HG02798 (cell line): ENCODE measurements around the gene LAMB2.

Source experiments
- ATAC-seq: cut with Tn5 transposase; IDR thresholded peaks from one replicate; pipeline ENCODE4 v1.9.1; 2021; ENCODE audit warnings: mild to moderate bottlenecking; ENCODE audit not compliant: unreplicated experiment, poor library complexity

LAMB2 gene

DNA sequence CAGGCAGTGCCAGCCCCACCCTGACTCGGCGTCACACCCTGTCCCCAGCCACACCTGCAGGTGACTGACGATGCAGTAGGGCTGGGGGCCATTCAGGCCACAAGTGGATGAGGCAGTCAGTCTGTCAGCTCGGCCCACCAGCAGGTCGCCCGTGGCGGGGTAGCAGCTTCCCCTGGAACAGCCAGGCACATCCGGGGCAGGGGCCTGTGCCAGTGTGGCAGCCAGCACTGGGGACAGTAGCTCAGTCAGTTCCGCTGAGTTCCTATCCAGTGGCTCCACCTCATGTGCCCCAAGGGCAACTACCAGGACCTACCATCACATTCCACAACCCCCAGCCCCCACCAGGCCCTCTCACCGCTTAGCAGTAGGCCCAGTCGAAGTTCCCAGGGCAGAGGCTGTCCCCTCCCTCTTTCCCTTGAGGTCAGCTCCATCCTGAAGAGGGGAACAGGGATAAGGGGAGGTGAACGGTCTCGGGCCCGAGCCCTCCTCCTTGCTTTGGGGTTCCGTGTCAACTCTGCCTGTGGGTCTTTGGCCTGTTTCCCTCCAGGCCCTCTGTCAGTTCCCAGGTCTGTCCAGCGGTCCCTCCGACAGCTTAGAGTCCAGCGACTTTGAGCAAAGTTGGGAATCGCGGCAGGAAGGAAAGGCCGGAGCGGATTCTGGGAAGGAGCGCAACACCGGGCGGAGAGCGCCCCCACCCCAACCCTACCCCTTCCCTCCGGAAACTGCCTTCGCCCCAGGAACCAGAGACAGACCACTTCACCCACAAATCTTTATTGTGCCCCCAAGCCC, at the start of gene LAMB2:
TSS of gene LAMB2 (minus strand) at position 614 of the 789 bp plus-strand sequence. CDS start at position 431, 183 bp downstream.
- no peak for ATAC-seq

DNA sequence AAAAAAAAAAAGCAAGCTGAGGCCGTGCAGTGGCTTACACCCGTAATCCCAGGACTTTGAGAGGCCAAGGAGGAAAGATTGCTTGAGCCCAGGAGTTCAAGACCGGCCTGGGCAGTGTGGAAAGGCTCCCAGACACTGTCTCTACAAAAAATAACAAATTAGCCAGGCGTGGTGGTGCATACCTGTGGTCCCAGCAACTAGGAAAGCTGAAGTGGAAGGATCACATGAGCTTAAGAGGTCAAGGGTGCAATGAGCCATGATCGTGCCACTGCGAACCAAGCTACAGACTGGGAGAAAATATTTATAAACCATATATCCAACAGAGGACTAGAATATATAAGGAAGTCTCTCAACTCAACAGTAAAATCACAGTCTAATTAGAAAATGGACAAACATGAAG, 48.5 kb upstream of the LAMB2 start:
- no peak for ATAC-seq

DNA sequence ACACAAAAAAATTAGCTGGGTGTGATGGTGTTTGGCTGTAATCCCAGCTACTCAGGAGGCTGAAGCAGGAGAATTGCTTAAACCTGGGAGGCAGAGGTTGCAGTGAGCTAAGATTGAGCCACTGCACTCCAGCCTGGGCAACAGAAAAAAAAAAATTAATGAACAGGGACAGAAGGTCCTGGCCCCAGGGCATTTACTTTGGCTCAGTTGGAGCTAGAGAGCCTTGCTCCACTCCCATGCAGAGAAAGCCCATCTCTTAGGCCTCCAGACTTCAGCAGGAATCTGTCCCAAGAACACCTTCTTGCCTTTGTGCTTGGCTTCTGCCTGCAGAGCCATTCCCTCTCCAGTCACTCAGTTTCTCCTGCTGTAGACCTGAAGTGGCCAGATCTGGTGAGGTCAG, 47.3 kb upstream of the LAMB2 start:
- no peak for ATAC-seq

DNA sequence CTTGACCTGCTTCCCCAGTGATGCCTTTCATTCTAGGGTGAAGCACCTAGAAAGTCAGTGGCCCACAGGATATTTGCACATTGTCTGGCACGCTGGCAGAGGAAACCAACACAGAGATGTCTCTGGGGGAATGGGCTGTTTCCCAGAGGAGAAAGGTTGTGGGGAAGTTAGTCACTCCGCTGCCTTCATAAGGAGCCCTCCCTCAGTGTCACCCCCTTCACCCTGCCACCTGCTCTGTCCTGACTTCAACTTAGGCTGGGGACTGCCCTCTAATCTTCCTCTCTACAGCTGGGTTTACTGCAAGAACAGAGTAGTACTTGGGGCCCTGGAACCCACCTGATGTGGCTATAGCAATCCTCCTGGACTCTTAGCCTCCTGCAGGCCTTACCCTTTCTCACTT, 44.2 kb upstream of the LAMB2 start:
- ATAC-seq: no peak

DNA sequence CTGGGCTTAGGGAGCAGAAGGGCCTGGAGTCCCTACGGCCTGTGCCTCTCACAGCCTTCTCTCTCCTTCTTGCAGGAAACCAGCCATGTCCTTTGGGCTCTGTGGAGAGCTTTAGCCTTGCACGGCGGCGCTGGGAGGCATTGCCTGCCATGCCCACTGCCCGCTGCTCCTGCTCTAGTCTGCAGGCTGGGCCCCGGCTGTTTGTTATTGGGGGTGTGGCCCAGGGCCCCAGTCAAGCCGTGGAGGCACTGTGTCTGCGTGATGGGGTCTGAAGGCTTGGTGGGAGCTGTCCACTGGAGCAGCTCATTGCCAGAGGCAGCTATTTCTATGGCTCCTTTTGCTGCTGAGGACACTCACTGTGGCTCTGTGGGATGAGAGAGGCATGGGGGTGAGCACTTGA, 42.7 kb upstream of the LAMB2 start:
- no peak for ATAC-seq

DNA sequence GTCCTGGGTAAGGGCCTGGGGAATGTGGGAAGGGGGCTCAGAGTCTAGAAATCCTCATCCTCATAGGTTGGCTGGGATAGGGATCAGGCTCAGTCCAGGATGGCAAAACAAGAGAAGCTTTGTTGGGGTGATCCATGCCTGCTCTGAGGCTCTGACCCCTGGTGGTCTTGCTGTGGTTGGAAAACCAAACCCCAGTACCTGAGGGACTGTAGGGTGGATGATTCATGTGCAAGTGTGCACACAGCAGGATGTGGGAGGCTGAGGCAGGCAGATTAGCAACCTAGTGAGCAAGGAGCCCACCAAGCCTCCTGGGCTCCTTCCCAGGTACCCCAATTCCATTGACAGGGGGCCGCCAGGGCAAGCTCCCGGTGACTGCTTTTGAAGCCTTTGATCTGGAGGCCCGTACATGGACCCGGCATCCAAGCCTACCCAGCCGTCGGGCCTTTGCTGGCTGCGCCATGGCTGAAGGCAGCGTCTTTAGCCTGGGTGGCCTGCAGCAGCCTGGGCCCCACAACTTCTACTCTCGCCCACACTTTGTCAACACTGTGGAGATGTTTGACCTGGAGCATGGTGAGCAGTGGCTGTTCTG, 41.6 kb upstream of the LAMB2 start:
- no peak for ATAC-seq

DNA sequence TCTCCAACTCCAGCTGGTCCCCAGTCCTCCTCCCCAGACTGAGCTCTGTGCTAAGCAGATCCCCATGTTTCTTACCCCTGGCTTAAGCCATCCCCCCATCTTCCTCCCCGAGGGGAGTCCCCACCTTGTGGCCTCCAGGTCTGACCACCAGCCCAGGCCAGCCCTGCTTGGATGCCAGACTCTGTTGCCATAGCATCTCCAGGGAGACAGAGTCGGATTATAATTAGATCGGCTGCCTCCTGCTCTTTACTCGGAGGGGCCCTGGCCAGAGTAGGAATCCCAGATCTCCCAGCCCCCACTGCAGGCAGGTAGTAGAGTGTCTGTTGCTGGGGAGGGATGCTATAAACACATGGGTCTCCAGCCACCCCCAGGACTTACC, 40.9 kb upstream of the LAMB2 start:
- ATAC-seq: no peak

DNA sequence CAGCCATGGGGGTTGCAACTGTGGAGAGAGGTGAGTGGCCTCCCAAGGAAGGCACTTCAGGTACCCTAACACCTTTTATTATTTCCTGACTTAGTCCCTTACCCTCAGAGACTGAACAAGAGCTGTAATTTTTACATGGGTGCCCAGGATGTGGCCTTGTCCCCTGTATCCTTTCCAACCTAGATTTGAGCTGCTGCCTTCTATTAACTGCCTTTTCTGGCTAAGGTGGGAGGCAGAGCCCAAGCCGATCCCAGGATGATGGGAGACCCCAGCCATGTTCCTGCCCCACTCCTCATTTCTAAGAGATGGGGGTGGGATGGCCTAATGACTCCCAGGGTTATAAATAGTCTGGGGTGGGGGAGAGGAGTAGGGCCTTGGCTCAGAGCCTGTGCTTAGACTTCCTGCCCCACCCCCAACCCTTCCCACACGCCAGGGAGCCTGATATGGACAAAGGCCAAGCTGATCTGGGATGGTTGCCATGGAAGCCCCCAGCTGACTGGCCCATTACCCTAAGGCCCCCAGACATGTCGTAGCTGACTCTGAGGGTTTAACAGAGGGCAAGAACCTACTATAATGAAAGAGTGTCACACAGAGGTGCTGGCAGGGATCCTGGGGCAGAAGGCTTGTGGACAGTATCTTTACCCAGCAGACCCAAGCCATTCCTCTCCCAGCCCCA, 40.4 kb upstream of the LAMB2 start:
- ATAC-seq: no peak

DNA sequence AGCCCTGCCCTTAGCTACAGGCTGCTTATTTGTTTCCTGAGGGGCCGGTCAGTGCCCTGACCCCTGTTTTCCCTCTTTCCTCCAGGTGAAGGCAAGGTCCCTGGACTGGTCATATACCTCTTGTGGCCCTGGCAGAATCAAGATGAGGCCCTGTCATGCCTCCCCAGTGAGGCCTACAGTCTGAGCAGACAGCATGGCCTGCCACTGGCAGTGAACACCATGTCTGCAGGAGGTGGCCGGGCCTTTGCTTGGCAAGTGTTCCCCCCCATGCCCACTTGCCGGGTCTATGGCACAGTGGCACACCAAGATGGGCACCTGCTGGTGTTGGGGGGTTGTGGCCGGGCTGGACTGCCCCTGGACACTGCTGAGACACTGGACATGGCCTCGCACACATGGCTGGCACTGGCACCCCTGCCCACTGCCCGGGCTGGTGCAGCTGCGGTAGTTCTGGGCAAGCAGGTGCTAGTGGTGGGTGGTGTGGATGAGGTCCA, 39.7 kb upstream of the LAMB2 start:
- ATAC-seq: no peak

DNA sequence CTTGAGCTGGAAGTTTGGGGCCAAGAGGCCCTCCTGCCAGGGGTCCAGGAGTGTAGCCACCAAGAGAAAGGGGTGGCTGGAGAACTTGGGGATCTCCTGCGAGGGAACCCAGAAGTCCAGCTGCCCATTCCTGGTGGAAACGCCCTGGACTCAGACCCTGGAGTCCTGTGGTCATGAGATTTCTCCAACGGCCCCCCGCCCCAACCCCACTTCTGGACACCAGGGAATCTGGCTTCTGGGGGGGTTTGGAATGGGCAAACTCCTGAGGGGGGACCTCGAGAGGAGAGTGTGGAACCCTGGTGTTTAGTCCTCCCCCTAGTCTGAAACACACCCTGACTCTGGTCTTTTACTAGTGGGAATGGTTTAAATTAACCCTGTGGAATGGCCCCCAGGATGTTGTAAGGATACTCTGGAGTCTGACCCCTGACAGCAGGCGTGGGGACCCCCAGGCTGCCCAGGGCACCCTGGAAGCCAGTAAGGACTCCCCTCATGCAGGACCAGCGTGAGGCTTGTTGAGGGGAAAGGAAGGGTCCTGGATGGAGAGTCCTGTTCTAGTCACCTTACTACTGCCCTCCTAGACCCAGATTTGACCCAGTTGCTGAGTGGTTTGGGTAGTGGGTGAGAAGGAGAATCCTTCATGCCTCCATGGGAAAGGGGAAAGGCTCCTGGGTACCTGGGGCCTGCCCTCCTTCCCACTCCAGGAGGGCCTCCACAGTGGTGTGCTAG, 39.1 kb upstream of the LAMB2 start:
- ATAC-seq: no peak

DNA sequence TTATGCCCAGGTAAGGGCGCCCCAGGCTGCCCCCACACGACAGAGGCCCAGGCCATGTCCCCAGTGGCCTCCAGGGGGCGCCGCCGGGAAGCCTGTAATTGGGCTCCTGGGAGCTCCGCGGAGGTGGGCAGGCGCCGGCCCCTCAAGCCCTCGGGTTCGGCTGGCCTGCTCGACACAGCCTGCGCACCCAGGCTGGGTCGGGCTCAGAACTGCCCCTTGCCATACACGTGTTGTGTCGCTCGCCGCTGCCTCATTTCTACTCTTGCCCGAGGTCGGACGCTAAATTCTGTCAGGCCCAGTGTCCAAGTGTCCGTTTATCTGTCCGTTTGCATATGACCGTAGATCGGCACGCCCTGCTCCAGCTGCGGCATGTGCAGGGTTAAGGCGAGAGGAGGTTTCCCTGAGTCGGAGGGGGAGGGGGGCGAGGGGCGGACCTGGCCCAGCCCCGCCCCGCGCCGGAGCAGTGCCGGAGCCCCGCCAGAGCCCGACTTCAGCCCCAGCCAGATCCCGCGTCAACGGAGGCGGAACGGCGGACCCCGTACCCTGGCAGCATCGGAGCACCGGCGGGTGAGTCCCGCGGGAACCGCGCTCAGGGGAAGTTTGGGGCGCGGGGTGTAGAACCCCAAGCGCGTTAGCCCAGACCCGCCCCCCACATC, 38.4 kb upstream of the LAMB2 start, which contains the start of gene KLHDC8B:
TSS of gene KLHDC8B (plus strand) at position 480 of the 656 bp plus-strand sequence. CDS start 1,172 bp downstream, outside the sequence.
- peak; percentile 60 for ATAC-seq

DNA sequence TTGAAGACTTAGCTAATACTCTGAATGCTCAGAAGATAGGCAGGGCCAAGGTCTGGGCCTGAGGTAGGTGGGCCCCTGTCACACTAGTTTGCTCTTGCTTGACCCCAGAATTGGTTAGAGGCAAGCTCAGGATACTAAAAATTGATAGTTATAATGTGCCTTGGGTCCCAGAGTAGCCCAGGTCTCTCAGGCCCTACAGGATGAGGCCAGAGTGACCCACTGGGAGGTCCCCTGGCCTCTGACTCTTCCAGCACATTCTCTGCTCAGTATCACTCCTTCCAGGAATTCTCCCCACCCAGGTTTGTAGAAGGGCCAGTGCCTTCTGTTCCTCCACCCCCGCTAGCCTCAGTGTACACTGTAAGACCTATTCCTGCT, 37.9 kb upstream of the LAMB2 start:
- ATAC-seq: no peak

DNA sequence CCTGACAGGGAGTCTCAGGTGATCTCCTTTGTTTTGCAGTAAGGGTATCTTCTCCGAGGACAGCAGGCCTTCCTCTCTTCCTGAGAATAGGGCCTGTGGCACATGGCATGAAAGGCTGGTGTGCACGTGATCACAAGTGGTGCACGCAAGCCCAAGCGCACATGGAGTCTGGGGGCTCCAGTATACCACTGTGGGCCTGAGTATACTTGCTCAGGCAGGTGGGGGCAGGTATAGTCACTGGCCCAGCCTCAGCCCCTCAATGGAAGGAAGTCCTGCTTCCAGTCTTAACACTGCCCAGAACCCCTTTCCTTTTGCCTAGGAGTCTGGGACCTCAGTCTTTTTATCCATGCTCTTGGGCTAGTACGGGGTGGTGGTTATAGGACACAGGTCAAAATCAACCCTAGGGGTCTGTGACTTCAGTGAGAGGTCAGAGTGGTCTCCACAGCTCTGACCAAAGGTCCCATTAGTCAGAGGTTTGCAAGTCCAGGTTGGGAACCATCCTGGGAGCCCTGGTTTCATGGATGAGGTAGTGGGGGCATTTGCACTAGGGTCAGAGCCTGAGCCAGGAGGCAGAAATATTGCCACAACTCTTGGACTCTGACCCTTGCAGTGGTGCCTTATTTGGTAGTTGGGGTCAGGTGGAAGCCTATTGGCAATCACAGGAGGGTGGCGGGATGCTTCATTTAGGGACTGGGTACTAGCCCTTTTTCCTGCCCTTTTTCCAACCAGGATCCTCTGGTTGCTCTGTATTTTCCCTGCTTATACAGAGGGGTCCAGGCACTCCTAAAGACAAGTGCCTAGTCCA, 34.1 kb upstream of the LAMB2 start:
- no peak for ATAC-seq

DNA sequence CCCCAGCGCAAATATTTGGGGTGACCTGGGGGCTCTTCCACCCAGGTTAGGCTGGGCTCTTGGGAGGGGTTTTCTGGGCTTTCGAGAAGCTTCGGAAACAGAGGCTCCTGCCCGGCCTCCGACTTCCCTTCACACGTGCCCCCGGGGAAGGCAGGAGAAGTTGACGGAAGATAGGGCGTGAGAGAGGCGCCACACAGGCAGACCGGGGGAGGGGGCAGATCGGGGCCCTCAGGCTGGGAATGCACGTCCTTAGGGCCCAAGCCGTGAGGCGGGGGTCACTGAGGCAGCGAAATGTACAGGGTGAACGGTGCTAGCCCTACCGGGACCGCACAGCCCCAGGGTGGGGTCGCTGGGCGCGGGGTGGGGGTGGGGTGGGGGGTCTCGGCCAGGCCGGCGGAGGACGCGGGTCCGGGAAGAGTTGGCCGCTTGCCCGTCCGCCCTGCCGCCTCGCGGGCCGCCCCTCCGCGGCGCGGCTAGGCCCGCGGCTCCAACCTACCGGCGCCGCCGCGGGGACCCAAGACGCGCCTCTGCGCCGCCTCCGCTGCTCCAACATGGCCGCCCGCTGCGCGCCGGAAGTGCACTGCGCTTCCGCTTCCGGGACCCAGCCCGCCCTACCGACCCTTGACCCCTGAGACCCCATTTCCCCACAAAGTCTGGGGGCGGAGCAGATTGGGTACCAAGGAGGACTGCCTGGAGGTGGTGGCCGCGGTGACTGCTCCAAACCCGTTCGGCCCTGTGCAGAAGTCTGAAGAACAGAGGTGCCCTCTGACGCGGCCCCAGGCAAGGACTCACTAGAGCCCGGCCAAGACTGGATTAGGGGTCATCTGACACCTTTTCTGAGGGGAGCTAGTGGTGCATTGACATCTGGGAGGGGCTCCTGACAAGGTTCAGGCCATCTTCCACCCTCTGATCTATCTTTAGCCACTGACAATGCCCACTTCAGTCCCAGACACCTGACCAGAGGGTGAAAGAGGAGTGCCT, 33.2 kb upstream of the LAMB2 start, which contains the start of gene CCDC71:
TSS of gene CCDC71 (minus strand) at position 561 of the 981 bp plus-strand sequence. CDS start 2,123 bp downstream, outside the sequence.
- peak; percentile 72 for ATAC-seq

DNA sequence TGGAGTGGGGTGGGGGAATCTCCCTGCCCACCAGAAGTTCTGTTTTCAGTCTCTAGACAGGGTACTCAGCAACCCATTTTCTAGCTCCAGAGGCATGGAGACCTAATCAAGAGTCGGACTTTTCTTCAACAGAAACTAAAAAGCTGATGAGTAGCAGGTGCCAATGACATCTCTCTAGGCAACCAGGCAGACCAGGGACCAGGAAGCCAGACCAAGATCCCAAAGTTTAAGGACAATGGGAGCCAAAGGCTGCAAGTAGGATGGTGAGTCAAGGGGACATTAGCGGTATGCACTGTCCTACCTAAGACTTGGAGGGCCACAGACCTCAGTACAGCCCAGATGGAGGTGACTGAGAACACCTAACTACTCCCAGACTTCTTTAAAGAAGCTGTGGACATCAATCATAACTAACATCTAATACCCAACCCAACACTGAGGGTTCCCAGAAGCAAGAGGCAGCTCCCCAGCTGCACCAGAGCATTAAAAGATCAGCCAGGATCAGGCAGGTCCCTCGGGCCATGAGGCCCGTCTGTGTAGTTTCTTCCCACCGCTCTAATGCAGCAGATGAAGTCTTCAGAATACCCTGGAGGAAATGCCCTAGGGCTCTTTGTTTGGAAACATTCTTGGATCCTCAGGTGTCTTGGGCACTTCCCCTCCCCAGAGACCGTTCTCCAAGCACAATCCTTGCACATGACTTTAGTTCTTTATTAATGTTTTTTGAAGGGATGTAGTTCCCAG, 32.3 kb upstream of the LAMB2 start:
- ATAC-seq: no peak

DNA sequence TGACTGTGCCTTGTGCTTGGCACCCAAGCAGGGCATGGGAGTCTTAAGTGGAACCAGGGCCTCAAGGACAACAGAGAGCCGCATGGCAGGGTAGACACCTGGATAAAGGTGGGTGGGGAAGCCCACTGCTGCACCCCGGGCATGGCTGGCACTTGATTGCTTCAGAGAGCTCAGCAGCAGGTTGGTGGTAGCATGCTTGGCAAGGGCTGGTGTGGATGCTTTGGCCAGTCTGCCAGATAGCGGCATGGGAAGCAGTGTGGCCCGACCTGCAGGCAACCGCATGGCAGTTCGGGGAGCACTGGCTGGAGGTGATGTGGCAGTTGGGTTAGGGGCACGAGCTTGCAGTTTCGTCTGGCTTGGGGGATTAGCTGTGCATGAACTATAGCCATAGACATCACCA, 30.8 kb upstream of the LAMB2 start:
- no peak for ATAC-seq

DNA sequence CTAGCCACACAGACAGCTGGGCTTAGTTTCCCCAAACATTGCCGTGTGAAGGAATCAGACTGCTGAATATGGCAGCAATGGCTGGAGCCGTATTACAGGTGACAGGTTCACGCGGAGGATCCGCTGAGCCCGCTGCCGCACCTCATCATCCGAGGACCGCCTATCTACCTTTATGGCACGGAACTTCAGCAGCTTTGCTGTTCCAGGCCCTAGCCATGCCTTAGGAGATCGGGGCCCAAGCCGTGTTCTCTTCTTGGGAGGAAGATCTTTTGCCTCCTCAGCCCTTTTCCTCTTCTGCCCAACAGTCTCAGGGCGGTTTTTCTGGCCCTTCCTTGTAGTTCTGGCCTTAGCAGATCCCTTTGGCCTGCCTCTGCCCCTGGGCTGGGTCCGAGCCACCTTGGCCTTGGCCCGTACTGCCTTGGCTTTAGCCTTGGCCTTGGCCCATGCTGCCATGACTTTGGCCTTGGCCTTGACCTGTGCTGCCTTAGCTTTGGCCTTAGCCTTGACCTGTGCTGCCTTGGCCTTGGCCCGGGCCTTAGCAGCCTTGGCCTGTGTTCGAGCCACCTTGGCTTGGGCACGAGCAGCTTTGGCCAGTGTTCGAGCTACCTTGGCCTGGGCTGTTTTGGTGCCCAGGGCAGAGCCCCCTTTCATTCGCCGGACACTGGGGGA, 30.0 kb upstream of the LAMB2 start:
- ATAC-seq: no peak
